Sigmoid colon (tissue), 7 donors: ENCODE results near the gene ZBTB9. TPM values are rescaled to one million over a fixed set of nuclear protein-coding genes. Genes with fewer than 3 reads are reported as not detected.

Source experiments
- DNase-seq: peaks from one replicate; pipeline ENCODE4 v3.0.0-alpha.2; 2019
- H3K27ac ChIP-seq, 4 donors: fragments of 200-600 bp; sonication (generic); one replicate each; pipeline ENCODE4 v1.5.1; 2016 to 2019; ENCODE audit warnings: mild to moderate bottlenecking in 1 of 4
- H3K27me3 ChIP-seq, 3 donors: fragments of 200-600 bp; sonication (generic); one replicate each; pipeline ENCODE4 v1.5.1; 2019; ENCODE audit warnings: mild to moderate bottlenecking in 1 of 3
- H3K36me3 ChIP-seq, 4 donors: fragments of 200-600 bp; sonication (generic); one replicate each; pipeline ENCODE4 v1.5.1; 2016 to 2019
- H3K4me1 ChIP-seq, 4 donors: fragments of 200-600 bp; sonication (generic); one replicate each; pipeline ENCODE4 v1.5.1; 2017 to 2019
- H3K4me3 ChIP-seq, 4 donors: fragments of 200-600 bp; sonication (generic); one replicate each; pipeline ENCODE4 v1.5.1; 2017 to 2019; ENCODE audit warnings: mild to moderate bottlenecking in 2 of 4, moderate library complexity in 1 of 4
- H3K9me3 ChIP-seq, 4 donors: fragments of 200-600 bp in 3 of 4; sonication (generic) in 3 of 4; one replicate each; pipeline versions ENCODE4 v1.5.1 to v1.6.1; 2013 to 2019
- EP300 ChIP-seq, 4 donors: sonication (generic); formaldehyde crosslinking; IDR thresholded peaks; one replicate each; pipeline ENCODE4 v1.6.1; 2017; ENCODE audit warnings: antibody characterized with exemption in 4 of 4
- POLR2A ChIP-seq, 2 donors: fragments of 450-650 bp; IDR thresholded peaks; one replicate each; pipeline ENCODE4 v1.6.1; 2016; ENCODE audit warnings: antibody characterized with exemption in 2 of 2, mild to moderate bottlenecking in 2 of 2, moderate library complexity in 2 of 2
- POLR2AphosphoS5 ChIP-seq, 4 donors: sonication (generic); formaldehyde crosslinking; IDR thresholded peaks; one replicate each; pipeline ENCODE4 v1.6.1; 2017; ENCODE audit warnings: antibody characterized with exemption in 4 of 4
- WGBS, 2 donors: extraction: QIAGEN DNeasy Blood & Tissue Kit; methylation state at CpG; one replicate each; pipeline ENCODE4 v1.1.7; 2013; 5-methylcytosine and 5-hydroxymethylcytosine counted together
- intact Hi-C: fragments of 100-400 bp; cut with DNase I; formaldehyde crosslinking; loops from one replicate; pipeline ENCODE4 v1.15.1; 2023
- polyA plus RNA-seq, 3 donors: library from polyadenylated mRNA; stranded (reverse); fragments of 200-250 nt; gene quantifications; one replicate each; pipeline ENCODE4 v1.2.3, GENCODE V29; 2013
- total RNA-seq, 4 donors: library from RNA; depleted of rRNA; stranded (reverse); fragments of >200 nt; gene quantifications; one replicate each; pipeline ENCODE4 v1.1.0, GENCODE V29; 2016
- TF ChIP-seq, protein P1 (sequence below), 4 experiments: fragments of 450-650 bp in 3 of 4; fragments of 200-600 bp in 1 of 4; IDR thresholded peaks; one replicate each; pipeline ENCODE4 v1.5.1; 2016 to 2019; ENCODE audit warnings: antibody characterized with exemption in 4 of 4, mild to moderate bottlenecking in 3 of 4, moderate library complexity in 2 of 4
- donor health status: healthy with polysubstance abuse.
- donor health status: Bipolar disorder and iron deficiency.
- donor health status: healthy.

ZBTB9 gene
- total and polyA plus RNA-seq, 7 donors, result 0.60 to 4.2 (median 1.5) TPM

DNA sequence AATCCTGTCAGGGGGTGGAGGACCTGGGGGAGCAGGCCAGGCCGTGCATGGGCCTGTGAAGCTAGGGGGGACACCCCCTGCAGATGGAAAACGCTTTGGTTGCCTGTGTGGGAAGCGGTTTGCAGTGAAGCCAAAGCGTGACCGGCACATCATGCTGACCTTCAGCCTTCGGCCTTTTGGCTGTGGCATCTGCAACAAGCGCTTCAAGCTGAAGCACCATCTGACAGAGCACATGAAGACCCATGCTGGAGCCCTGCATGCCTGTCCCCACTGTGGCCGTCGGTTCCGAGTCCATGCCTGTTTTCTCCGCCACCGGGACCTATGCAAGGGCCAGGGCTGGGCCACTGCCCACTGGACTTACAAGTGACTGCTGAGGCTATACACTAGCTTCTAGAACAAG is 1.8 kb downstream of the ZBTB9 start:
- Histone ChIP-seq H3K27ac (no peak overlapping the region), H3K27me3 (no peaks in the 10 kb centered on the region), H3K4me3 (no peak overlapping the region), H3K4me1 (peaks cover 0 to 30% (median 20%) of the 10 kb centered on the region in 4 donors), H3K36me3 (peaks cover 0 to 17% (median 2%) of the 10 kb centered on the region in 4 donors), H3K9me3 (no peaks in the 10 kb centered on the region)
- DNase-seq, result no peak
- TF ChIP-seq POLR2A (IDR thresholded peaks at IDR 0.05) (no peak), POLR2AphosphoS5 (IDR thresholded peaks at IDR 0.05) (no peak), EP300 (IDR thresholded peaks at IDR 0.05) (no peak)
- TF ChIP-seq, protein P1, sequence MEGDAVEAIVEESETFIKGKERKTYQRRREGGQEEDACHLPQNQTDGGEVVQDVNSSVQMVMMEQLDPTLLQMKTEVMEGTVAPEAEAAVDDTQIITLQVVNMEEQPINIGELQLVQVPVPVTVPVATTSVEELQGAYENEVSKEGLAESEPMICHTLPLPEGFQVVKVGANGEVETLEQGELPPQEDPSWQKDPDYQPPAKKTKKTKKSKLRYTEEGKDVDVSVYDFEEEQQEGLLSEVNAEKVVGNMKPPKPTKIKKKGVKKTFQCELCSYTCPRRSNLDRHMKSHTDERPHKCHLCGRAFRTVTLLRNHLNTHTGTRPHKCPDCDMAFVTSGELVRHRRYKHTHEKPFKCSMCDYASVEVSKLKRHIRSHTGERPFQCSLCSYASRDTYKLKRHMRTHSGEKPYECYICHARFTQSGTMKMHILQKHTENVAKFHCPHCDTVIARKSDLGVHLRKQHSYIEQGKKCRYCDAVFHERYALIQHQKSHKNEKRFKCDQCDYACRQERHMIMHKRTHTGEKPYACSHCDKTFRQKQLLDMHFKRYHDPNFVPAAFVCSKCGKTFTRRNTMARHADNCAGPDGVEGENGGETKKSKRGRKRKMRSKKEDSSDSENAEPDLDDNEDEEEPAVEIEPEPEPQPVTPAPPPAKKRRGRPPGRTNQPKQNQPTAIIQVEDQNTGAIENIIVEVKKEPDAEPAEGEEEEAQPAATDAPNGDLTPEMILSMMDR (IDR thresholded peaks at IDR 0.05), result no peak
- 97 to 98% methylated on average over 12 of the region's 12 CpGs for WGBS, 2 donors
- intact Hi-C loops, result no loop called here

DNA sequence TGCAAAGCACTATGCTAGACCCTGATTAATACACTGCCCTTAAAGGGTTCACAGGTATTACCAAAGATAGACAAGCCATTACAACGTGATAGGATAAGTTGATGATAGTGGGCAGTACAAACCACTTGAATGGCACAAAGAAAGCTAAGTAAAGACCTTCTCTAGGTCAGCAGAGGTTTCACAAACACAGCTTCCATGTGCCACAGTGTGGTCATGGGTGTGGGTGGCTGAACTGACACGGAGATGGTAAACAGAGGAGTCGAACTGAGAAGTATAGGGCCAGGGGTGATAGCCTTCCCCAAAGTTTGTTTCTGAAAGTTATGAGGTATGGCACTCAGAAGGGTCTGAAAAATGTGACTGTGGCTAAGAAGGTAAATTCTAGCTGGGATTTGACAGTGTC is 4.3 kb downstream of the ZBTB9 start:
- no peak for DNase-seq
- H3K27me3 ChIP-seq, result no peaks in the 10 kb centered on the region
- no peak overlapping the region for H3K27ac ChIP-seq
- H3K9me3 ChIP-seq, result no peaks in the 10 kb centered on the region
- H3K4me3 ChIP-seq, result no peak overlapping the region
- TF ChIP-seq POLR2AphosphoS5 (IDR thresholded peaks at IDR 0.05) (no peak), EP300 (IDR thresholded peaks at IDR 0.05) (no peak), POLR2A (IDR thresholded peaks at IDR 0.05) (no peak)
- TF ChIP-seq, protein P1 (IDR thresholded peaks at IDR 0.05), result no peak
- H3K4me1 ChIP-seq, result peaks cover 0 to 16% (median 9%) of the 10 kb centered on the region in 4 donors
- 67 to 78% methylated on average over 3 of the region's 3 CpGs for WGBS, 2 donors
- H3K36me3 ChIP-seq, result peaks cover 0 to 17% (median 2%) of the 10 kb centered on the region in 4 donors
- intact Hi-C loops, result no loop called here

DNA sequence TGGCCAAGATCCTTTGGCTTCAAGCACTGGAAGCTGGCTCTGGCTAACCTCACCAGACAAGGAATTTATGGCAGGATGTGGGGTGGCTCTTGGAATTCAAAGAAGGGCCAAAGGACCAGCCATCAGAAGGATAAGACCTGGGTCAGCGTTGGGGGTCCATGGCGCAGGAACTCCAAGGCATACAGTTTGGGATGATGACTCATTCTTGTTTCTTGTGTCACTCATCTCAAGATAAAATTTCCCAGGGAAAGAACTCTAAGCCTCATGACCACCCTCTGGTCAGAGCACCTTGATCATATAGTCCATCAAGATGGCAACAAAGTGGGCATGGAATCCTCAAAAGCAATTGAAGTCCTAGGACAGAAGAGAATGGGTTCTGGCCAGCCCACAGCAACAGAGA is 4.8 kb downstream of the ZBTB9 start:
- Histone ChIP-seq H3K27ac (no peak overlapping the region), H3K9me3 (no peaks in the 10 kb centered on the region), H3K4me1 (peaks cover 0 to 12% (median 8%) of the 10 kb centered on the region in 4 donors), H3K27me3 (no peaks in the 10 kb centered on the region), H3K36me3 (peaks cover 0 to 17% (median 2%) of the 10 kb centered on the region in 4 donors), H3K4me3 (no peak overlapping the region)
- TF ChIP-seq EP300 (IDR thresholded peaks at IDR 0.05) (no peak), POLR2A (IDR thresholded peaks at IDR 0.05) (no peak), POLR2AphosphoS5 (IDR thresholded peaks at IDR 0.05) (no peak)
- TF ChIP-seq, protein P1 (IDR thresholded peaks at IDR 0.05), result no peak
- 95 to 100% methylated on average over 2 of the region's 2 CpGs for WGBS, 2 donors
- DNase-seq, result no peak
- intact Hi-C loops, result no loop called here

DNA sequence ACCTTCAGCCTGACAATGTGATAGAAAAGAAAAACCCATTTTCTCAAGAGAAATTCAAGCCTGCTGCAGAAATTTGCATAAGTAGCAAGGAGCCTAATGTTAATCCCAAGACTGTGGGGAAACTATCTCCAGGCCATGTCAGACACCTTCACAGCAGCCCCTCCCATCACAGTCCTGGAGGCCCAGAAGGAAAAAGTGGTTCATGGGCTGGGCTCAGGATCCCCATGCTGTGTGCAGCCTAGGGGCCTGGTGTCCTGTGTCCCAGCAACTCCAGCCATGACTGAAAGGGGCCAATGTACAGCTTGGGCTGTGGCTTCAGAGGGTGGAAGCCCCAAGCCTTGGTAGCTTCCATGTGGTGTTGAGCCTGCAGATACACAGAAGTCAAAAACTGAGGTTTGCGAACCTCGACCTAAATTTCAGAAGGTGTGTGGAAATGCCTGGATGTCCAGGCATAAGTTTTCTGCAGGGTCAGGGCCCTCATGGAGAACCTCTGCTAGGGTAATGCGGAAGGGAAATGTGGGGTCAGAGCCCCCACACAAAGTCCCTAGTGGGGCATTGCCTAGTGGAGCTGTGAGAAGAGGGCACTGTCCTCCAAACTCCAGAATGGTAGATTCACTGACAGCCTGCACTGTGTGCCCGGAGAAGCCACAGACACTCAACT is 11.8 kb downstream of the ZBTB9 start:
- H3K4me1 ChIP-seq, result no peaks in the 10 kb centered on the region
- no peak overlapping the region for H3K27ac ChIP-seq
- intact Hi-C loops, result no loop called here
- no peak for DNase-seq
- 94 to 95% methylated on average over 4 of the region's 4 CpGs for WGBS, 2 donors
- H3K36me3 ChIP-seq, result no peaks in the 10 kb centered on the region
- H3K9me3 ChIP-seq, result no peaks in the 10 kb centered on the region
- H3K27me3 ChIP-seq, result no peaks in the 10 kb centered on the region
- H3K4me3 ChIP-seq, result no peak overlapping the region
- TF ChIP-seq POLR2AphosphoS5 (IDR thresholded peaks at IDR 0.05) (no peak), POLR2A (IDR thresholded peaks at IDR 0.05) (no peak), EP300 (IDR thresholded peaks at IDR 0.05) (no peak)
- TF ChIP-seq, protein P1 (IDR thresholded peaks at IDR 0.05), result no peak

DNA sequence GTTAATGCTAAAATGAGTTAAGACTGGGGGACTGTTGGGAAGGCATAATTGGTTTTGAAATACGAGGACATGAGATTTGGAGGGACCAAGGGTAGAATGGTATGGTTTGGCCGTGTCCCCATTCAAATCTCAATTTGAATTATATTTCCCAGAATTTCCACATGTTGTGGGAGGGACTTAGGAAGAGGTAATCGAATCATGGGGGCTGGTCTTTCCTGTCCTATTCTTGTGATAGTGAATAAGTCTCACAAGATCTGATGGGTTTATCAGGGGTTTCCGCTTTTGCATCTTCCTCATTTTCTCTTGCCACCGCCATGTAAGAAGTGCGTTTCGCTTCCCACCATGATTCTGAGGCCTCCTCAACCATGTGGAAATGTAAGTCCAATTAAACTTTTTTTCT is 12.7 kb downstream of the ZBTB9 start:
- TF ChIP-seq, protein P1 (IDR thresholded peaks at IDR 0.05), result no peak
- TF ChIP-seq EP300 (IDR thresholded peaks at IDR 0.05), result no peak
- intact Hi-C loops, result no loop called here
- 78 to 90% methylated on average over 7 of the region's 7 CpGs for whole genome bisulfite sequencing, 2 donors
- no peaks in the 10 kb centered on the region for H3K27me3 ChIP-seq
- no peaks in the 10 kb centered on the region for H3K9me3 ChIP-seq
- H3K4me3 ChIP-seq, result no peak overlapping the region
- DNase-seq, result no peak
- H3K36me3 ChIP-seq, result no peaks in the 10 kb centered on the region
- no peaks in the 10 kb centered on the region for H3K4me1 ChIP-seq
- H3K27ac ChIP-seq, result no peak overlapping the region
